Suppressor macrophage (primary cell): Measurements from ENCODE around the gene UNC50.

Experiments
- DNase-seq, 4 experiments: peaks; one replicate each; pipeline ENCODE4 v3.0.0-alpha.2; 2020 to 2022
- total RNA-seq, 17 experiments: gene quantifications; one replicate each; lab custom pipeline; 2026; ENCODE audit warnings: mixed read lengths in 6 of 17, inconsistent platforms in 3 of 17; lab: John Stamatoyannopoulos, UW

Gene UNC50, protein sequence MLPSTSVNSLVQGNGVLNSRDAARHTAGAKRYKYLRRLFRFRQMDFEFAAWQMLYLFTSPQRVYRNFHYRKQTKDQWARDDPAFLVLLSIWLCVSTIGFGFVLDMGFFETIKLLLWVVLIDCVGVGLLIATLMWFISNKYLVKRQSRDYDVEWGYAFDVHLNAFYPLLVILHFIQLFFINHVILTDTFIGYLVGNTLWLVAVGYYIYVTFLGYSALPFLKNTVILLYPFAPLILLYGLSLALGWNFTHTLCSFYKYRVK
- total RNA-seq, result 10.9 to 49.1 (median 32.2) reads per million in 17 experiments

DNA sequence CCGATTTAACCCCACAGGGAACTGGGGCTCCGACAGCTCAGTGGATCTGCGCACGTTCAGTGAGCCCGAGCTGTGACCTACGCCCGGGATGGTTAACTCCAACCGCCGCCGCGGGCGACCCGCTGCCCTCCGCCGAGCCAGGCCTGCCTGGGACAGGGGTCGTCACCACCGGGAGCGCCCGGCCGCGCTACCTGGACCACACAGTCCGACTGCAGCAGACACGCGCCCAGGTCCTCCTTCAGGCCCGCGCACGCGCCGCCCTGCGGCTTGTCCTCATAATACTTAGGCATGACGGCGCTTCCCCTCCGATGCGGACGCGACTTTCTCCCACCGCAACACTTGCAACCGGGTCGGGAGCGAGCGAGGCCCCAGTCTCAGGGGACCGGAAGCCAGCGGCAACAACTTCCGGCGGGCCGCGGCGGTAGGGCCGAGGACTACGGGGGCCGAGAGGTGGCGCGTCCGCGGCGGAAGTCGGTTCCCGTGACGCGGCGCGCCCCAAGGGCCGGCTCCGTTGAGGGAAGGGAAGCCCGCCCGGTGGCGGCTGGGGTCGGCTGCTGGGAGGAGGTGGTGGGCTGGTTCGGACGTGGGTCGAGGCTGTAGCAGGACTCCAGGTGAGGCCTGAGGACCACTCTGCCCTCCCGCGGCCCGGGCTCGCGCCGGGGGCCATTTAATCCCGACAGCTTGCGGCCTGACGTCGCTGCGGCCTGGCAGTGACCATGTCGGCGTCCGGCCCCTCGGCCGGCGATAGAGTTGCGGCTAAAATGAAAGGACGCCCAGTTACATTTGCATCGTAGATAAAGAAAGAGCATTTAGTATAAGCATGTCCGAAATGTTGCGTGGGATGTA, at the start of gene UNC50, which contains the start of gene COA5:
TSS of gene UNC50 (plus strand) at position 474 of the 846 bp plus-strand sequence. CDS start 1,171 bp downstream, outside the sequence.
TSS of gene COA5 (minus strand) at position 397 of the 846 bp plus-strand sequence. CDS start at position 290, 107 bp downstream.
- DNase-seq, result peak; percentile 96 to 98 (median 96)

GRCh38 chr2:98558852-98559530, 49.4 kb upstream of the UNC50 start:
- DNase-seq, result no peak

DNA sequence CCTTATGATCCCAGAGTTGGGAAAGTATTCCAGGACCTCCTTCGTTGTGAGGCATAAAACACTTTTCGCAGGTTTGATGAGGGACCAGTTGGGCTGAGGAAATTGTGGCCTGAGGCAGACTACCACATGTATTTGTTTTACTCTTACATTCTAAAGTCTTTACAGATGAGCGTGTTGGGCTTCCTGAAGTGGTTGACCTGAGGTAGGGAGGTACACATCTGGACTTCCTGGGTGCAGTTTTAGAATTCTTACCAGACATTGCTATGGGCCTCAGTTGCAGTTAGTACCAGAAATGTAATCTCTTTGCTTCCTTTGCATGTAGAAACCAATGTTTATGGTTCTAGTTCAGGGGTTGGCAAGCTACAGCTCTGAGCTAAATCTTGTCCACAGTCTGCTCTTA, 48.8 kb upstream of the UNC50 start:
- DNase-seq, result no peak

- no peak for DNase-seq
Observed at GRCh38 chr2:98560256-98560771, 48.1 kb upstream of the UNC50 start.

DNA sequence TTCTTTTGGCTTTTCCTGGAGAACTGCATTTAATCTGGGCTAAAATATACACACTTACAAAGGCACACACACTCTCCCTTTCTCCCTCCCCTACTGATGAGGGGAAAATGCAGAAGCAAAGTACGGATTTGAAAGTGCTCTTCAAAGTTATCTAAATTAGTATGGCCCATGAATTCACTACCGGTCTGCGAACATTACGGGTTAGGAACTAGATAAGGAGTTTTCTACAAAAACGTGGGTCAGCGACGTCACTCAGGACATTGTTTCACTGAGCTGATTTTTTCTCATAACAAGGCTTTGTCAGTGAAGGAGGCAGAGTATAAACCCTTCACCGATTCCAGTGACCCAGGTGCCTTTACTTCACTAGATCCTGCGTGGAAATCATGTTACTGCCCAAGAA, 47.4 kb upstream of the UNC50 start:
- no peak for DNase-seq

GRCh38 chr2:98561902-98562695, 46.3 kb upstream of the UNC50 start:
- no peak for DNase-seq

- DNase-seq, result no peak
Observed at GRCh38 chr2:98563394-98563793, 45.0 kb upstream of the UNC50 start.

GRCh38 chr2:98564541-98565132, 43.8 kb upstream of the UNC50 start:
- peak in 2 of 4 experiments; percentile 11 to 24 for DNase-seq

GRCh38 chr2:98565286-98565860, 43.0 kb upstream of the UNC50 start:
- DNase-seq, result no peak

GRCh38 chr2:98565941-98566340, 42.4 kb upstream of the UNC50 start:
- no peak for DNase-seq

GRCh38 chr2:98568161-98568956, 40.0 kb upstream of the UNC50 start:
- DNase-seq, result no peak

DNA sequence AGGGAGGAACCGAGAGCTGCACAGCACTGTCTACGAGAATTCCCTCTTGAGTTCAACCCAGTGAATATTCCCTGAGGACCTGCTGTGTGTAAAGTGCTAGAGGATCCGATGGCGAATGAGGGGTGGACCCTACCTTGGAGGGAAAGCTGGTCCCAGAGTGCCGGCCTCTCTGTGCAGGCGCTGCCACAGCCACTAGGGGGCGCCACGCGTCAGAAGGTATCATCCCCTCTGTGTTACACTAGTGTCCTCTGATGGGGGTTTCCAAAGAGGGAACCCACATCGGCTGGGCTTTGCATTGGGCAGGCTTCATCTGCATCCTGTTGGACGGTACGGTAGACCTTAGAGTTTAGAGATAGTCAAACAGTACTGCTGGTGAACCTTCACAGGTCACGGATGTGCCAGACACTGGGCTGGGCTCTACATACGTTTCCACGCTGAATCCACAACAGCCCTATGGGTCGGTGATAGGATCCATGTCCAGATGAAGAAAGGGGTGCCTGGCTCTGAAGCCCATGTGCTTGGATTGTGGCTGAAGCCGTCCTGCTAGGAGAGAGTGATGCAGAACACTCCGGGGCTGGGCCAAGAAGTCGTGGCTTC, 39.1 kb upstream of the UNC50 start:
- peak; percentile 46 to 81 (median 72) for DNase-seq

GRCh38 chr2:98569915-98570314, 38.5 kb upstream of the UNC50 start:
- no peak for DNase-seq

GRCh38 chr2:98570356-98570755, 38.0 kb upstream of the UNC50 start:
- DNase-seq, result no peak

- no peak for DNase-seq
Observed at GRCh38 chr2:98571121-98571701, 37.2 kb upstream of the UNC50 start.

- no peak for DNase-seq
Observed at GRCh38 chr2:98571796-98572195, 36.6 kb upstream of the UNC50 start.

- no peak for DNase-seq
Observed at GRCh38 chr2:98572211-98572610, 36.2 kb upstream of the UNC50 start.

DNA sequence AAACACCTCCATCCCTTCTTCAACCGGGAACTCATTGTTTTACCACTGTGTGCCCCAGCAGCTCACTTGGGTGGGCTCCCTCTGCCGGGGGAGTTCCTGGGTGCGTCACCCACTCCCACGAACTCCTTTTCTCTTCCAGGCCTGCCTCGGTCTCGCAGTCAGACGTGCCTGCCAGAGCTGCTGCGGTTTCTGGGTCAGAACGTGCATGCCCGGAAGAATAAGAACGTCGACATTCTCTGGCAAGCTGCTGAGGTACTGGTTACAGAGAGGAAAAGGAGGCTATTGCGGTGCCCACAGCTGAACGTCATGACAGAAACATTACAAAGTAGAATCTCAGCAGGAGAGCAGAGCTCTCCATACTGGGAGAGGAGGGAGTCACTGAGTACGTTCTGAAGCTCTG, 35.7 kb upstream of the UNC50 start:
- no peak for DNase-seq

DNA sequence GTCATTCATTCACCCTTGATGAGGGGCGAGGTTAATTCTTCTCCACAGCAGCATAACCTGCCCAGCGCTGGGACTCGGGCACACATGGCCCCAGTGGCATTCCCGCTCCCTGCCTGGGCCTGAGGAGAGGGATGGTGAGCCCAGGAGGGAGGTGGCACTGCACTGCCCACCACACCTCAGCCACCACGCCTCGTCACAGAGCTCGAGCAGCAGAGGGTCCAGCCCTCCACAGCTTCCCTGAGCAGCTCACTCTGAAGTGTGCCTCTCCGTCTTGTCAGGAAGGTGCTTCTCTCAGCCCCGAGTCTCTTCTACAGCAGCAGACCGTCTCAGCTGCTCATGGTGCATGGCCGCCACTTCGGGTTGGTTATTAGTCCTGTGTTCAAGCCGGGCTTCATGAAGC, 35.0 kb upstream of the UNC50 start:
- DNase-seq, result no peak
